ENCODE results near the gene OR6P1.
A peak's percentile ranks its signal among the peaks of the same experiment; 100 is the strongest.

OR6P1 gene

GRCh38 chr1:158554352-158554751, 16.0 kb downstream of the OR6P1 start, which contains the start of gene OR6Y1:
Gene OR6Y1, minus strand, starts transcription at chr1:158554405. Its CDS starts 6,300 bp downstream, at chr1:158548105.
- DNase-seq (ENCODE audit: extremely low spot score): no peak
- POLR2A ChIA-PET: no interaction called here
- CTCF ChIA-PET: interaction anchor here (0.8 kb wide), 1 partner anchor 9 kb away, joined by 3 read pairs; no protein-coding TSS in a partner anchor
- TF ChIP-seq CTCF (IDR thresholded peaks at IDR 0.05; ENCODE audit: control extremely low read depth, extremely low read depth, low read depth, missing control alignments): no peak

- POLR2A ChIA-PET: no interaction called here
- CTCF ChIA-PET: interaction anchor here (2.0 kb wide), 1 partner anchor 9 kb away, joined by 5 read pairs; no protein-coding TSS in a partner anchor
- DNase-seq (ENCODE audit: extremely low spot score): no peak
- no peak for TF ChIP-seq CTCF (IDR thresholded peaks at IDR 0.05; ENCODE audit: control extremely low read depth, extremely low read depth, low read depth, missing control alignments)
Observed at GRCh38 chr1:158552296-158552695, 18.1 kb downstream of the OR6P1 start.

GRCh38 chr1:158547533-158547932, 22.8 kb downstream of the OR6P1 start:
- POLR2A ChIA-PET: no interaction called here
- DNase-seq (ENCODE audit: extremely low spot score): no peak
- CTCF ChIA-PET: interaction anchor here (1.0 kb wide), 1 partner anchor 8 kb away, joined by 4 read pairs; no protein-coding TSS in a partner anchor
- TF ChIP-seq CTCF (IDR thresholded peaks at IDR 0.05; ENCODE audit: control extremely low read depth, extremely low read depth, low read depth, missing control alignments): no peak

GRCh38 chr1:158537609-158538008, 32.8 kb downstream of the OR6P1 start:
- ChIA-PET POLR2A (no interaction called here), CTCF (no interaction called here)
- no peak for DNase-seq (ENCODE audit: extremely low spot score)
- no peak for TF ChIP-seq CTCF (IDR thresholded peaks at IDR 0.05; ENCODE audit: control extremely low read depth, extremely low read depth, low read depth, missing control alignments)

GRCh38 chr1:158534496-158534895, 35.9 kb downstream of the OR6P1 start:
- POLR2A ChIA-PET: no interaction called here
- no peak for TF ChIP-seq CTCF (IDR thresholded peaks at IDR 0.05; ENCODE audit: control extremely low read depth, extremely low read depth, low read depth, missing control alignments)
- CTCF ChIA-PET: no interaction called here
- no peak for DNase-seq (ENCODE audit: extremely low spot score)

- CTCF ChIA-PET: interaction anchor here (0.9 to 2.1 kb wide), 4 partner anchors 8 to 471 kb away, joined by 3 to 8 read pairs (median 4); no protein-coding TSS in a partner anchor
Observed at GRCh38 chr1:158527190-158527815, 43.1 kb downstream of the OR6P1 start.

More at GRCh38 chr1:158527190-158527815, 43.1 kb downstream of the OR6P1 start:
- POLR2A ChIA-PET: no interaction called here
- peak; percentile 40 for TF ChIP-seq CTCF (IDR thresholded peaks at IDR 0.05; ENCODE audit: control extremely low read depth, extremely low read depth, low read depth, missing control alignments)
- DNase-seq (ENCODE audit: extremely low spot score): no peak

Data from GM10248 (cell line).